ENCODE data around the gene UBE2Z.
A peak's percentile ranks its signal among the peaks of the same experiment; 100 is the strongest.
"Not testable (repeated sequence)": the region's sequence is repeated elsewhere in the genome, so short reads cannot be mapped to it uniquely, and the experiment has no call there.

Gene UBE2Z

DNA sequence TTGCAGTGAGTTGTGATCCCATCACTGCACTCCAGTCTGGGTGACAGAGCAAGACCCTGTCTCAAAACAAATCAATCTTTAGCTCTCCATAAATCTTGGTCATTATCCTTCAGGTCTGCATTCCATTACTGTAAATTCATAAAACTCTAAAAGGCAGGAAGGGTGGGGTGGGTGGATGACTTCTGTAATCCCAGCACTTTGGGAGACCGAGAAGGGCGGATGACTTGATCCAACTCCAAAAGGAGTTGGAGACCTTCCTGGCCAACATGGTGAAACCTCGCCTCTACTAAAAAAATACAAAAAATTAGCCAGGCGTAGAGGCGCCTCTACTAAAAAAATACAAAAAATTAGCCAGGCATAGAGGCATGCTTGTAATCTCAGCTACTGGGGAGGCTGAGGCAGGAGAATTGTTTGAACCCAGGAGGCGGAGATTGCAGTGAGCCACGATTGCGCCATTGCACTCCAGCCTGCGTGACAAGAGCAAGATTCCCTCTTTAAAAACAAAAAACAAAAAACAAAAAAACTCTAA is 2.2 kb upstream of the UBE2Z start:
- no peak for DNase-seq

DNA sequence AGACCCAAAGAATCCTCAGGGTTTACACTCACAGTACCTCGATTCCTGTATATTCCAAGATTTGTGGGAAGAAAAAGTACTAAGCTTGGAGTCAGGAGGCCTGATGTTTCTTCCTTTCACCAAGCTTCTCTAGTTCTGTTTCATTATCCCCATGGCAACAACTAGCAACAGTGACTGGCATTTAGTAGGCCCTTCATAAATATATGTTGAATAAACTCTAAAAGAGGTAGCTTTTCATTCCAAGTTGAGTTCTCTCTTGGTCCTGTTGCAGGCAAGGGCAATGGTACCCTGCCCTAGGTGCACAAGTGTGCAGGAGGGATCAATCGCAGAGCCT is 527 bp upstream of the UBE2Z start:
- no peak for DNase-seq

DNA sequence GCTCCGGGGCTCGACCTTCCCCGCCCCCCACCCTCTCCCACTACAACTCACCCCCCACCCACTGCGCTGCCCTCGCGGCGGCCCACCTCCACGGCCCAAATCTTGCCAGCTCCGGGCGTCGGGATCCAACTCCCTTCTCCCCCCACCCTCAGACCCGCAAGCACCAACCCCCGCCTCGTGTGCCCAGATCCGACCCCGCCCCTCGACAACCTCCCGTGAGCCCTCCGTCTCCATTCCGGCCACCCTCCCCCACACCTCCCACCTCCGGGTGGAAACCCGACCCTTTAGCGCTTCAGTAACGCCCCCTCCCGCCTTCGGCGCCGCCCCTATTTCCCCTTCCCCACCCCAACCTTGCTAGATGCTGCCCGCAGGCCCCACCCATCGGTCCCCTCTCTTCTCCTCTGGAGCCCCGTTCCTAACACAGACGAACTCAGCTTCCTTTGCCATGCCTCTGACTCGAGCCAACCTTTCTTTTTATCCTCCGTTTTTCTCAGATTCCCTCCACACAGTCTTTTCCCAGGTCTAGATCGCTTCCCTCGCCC is 717 bp downstream of the UBE2Z start:
- peak; percentile 37 to 72 (median 55) for DNase-seq

DNA sequence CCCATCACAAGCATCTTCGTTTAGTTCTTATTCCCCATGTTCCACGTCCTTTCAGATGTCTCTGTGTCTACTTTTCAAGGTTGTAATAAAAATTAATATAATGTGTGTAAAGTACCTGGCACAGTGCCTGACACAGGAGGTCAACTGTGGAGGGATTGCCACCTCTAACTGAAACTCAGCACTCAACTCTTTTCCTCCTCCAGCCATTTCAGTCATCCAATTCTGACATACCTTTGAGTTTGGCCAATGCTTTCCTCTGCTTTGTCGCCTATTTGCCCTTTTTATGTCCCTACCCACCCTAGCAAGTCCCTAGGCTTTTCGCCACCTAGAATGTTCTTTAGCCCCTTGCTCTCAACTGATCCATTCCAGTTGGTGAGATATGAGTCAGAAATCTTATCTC is 1.6 kb downstream of the UBE2Z start:
- no peak for DNase-seq

- DNase-seq: no peak
Observed at GRCh38 chr17:48910370-48910769, 2.2 kb downstream of the UBE2Z start.

DNA sequence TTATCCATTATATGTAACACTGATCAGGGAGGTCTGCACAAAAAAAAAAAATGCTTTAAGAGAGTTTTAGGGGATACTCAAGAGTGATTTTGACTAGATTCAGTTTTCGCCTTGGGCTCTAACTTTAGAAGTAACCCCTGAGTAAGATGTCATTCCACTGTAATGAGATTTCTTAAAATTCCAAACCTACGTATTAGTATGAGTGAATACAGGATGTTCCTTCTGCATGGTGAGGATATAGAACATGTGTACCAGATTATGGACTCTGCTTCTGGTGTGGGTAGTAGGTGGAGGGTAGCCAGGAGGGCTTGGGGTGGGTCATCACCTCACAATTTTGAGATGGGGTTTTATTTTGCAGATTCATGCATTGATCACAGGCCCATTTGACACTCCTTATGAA is 4.3 kb downstream of the UBE2Z start:
- no peak for DNase-seq

GRCh38 chr17:48915459-48916282 is 7.5 kb downstream of the UBE2Z start:
- DNase-seq: no peak

DNA sequence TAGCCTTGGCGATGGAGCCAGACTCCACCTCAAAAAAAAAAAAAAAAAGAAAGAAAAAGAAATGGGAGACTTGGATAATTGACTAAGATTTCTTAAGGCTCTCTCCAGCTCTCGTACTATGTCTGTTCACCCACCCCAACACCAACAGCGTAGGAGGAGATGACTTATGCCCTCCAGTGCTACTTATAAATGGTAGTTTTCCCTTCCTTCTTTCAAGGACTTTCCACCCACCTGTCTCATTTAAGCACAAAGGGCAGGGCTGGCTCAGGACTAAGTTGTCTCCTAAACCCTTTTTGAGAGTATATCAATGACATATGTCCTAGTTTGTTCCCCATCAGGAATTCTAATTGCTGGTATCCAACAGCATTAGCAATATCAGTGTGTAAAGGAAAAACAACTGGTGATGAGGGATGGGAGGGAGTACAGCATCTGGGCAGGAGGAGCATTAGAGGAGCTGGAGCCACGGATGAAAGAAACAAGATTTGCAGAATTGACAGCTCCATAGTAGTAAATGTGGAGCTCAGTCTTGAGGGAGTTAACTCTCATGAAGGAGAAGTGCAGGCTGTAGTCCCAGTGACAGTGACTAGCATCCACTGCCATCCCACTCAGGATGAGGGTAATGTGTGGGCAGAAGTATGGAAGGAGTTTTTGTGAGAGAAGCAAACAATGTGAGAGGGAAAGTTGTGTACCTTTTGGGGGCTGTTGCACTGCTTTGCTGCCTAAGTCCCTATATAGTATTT is 17.2 kb downstream of the UBE2Z start:
- DNase-seq: no peak

DNA sequence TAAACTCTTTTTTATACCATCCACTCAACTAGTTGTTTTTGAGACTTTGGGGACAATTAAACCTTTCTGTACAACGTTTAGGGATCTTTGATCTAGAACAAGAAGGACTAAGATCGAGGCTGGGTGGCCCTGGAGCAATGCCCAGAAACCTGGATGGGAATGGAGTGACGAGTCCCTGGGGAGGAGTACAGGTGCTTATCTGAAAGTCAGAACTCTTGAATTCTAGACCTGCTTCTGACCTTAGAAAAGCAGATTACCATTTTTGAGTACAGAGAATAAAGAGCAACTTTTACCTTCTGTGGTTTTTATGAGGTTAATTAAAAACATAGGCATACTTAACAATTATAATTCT is 17.8 kb downstream of the UBE2Z start:
- no peak for DNase-seq

- no peak for DNase-seq
Observed at GRCh38 chr17:48927978-48928745, 20.0 kb downstream of the UBE2Z start.

GRCh38 chr17:48928876-48929811 is 20.9 kb downstream of the UBE2Z start:
- no peak for DNase-seq

GRCh38 chr17:48929812-48930165 is 21.6 kb downstream of the UBE2Z start:
- DNase-seq: no peak

GRCh38 chr17:48930435-48930873 is 22.2 kb downstream of the UBE2Z start:
- DNase-seq: no peak

GRCh38 chr17:48933035-48933434 is 24.8 kb downstream of the UBE2Z start:
- no peak for DNase-seq

DNA sequence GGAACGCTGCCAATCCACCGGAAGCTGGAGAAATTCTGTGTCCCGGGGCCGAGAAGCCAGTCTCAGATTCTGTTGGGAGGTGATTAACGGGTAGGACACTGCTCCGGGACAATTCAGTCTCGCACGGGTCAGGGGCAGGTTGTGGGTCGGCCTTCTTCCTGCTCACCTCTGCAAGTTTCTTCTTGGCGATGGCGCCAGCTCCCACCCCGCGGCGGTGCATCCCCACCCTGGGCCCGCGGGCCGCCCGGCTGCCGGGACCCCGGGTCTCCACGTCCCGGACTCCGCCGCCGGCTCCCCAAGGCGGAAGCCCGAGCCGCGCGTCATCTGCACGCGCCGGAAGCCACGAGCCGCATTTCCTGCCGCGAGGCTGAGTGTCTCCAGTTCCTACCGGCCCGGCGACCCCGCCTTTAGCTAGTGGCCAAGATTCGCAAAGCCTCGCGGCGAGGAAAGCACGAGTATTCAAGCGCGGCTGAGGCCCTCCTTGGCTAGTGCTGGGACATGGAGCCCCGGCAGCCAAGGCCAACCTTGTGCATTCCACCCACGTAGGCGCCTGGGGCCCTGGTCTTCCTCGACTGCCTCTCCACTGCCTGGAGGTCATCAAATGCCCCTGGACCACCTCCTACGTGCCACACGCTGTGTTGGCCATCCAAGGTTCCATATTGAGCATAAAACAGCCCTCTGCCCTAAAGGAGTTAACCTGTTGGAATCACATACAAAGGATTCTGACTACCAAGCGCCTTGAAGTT is 36.5 kb downstream of the UBE2Z start, which contains the start of gene SNF8:
Gene SNF8, minus strand, starts transcription at position 328 of the 746 bp plus-strand sequence. Its CDS starts 108 bp downstream, at position 220.
- DNase-seq: peak; percentile 71 to 87 (median 81)

DNA sequence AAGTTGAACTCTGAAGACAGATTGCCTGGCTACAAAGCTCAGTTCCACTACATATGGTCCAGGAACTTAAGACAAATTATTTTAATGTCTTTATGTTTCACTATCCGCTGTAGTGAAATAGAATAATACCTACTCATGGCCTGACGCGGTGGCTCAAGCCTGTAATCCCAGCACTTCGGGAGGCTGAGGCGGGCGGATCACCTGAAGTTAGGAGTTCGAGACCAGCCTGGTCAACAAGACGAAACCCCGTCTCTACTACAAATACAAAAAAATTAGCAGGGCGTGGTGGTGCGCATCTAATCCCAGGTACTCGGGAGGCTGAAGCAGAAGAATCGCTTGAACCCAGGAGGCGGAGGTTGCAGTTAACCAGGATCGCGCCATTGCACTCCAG is 37.0 kb downstream of the UBE2Z start:
- not testable (repeated sequence) for DNase-seq

- no peak for DNase-seq
Observed at GRCh38 chr17:48951572-48951971, 43.4 kb downstream of the UBE2Z start.

DNA sequence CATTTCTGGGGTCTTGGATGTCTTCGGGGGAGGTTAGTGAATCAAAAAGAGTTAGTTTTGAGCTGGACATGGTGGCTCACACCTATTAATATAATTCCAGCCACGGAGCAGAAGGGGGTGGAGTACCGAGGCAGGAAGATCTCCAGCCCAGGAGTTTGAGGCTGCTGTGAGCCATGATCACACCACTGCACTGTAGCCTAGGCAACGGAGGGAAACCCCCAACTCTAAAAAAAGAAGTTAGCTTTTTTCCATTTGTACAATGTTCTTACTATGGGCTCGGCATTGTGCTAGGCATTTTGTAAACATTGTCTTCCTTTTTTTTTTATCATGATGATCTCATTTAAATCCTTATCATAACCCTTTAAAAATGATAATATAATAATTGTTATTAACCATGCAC is 44.7 kb downstream of the UBE2Z start:
- DNase-seq: no peak

DNA sequence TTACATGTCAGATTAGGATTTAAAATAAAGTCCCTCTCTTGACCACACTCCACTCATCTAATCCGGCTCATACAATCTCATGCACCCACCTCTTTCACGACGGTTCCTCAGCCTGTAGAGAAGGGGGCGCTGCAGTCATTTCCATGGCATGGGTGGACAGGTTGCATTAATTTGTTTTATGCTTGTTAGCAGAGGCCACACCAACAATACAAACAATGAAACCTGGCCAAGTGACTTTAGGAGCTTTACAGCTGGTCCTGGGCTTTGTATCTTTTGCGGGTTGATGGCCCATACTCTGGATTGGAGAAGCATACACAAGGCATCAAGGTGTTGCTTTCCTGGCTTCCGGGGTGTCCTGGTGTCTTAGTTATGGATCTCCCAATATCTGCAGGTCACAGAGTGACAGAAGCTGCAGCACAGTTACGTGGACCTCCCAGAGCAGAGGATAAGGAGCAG is 46.1 kb downstream of the UBE2Z start:
- DNase-seq: no peak

DNA sequence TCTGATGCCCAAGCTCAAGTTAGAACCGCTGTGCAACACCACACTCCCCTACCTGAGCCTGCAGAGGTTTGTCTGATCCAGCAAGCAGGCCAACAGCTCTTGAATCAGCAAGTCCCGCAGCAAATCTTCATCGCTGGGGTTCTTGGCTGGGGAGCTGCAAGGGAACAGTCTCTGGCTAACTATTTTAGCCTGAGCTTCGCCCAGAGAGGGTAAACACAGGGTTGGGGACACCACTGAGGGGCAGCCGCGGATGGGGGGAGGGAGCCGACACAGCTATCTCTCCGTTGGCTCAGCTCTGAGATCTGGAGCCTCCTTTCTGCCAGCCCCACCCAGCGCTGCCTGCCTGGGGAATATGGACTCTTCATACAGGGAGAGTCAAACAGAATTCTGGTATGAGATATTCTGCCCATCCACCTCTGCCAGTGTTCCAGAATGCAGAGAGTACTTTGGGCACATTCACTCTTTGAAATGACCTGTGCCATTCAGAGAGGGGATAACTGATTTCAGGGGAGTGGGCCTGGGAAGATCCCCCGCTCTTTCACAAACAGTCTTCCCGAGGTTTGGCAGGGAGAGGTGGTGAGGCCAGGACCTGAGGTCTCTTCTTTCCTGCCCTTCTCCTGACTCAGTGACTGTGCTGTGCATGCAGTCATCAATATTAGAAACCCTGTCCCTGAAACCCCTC is 52.8 kb downstream of the UBE2Z start:
- no peak for DNase-seq
